Activated naive CD8-positive, alpha-beta T cell treated with anti-CD3 and anti-CD28 coated beads, Interleukin-2, amount 50 U/mL, for 24 hours (primary cell): ENCODE measurements around the gene INTS7.
A peak's percentile ranks its signal among the peaks of the same experiment; 100 is the strongest.
"Not testable (repeated sequence)": the region's sequence is repeated elsewhere in the genome, so short reads cannot be mapped to it uniquely, and the experiment has no call there.

Experiments
- ATAC-seq: fragments of 150-1000 bp; cut with Tn5 transposase; one replicate; pipeline ENCODE4 v1.10.0; 2021
- DNase-seq: peaks from one replicate; pipeline ENCODE4 v3.0.0; 2021
- H3K27ac Mint-ChIP-seq: one replicate; pipeline ENCODE4 v1.8.0; 2021; ENCODE audit warnings: mild to moderate bottlenecking, mixed read lengths
- H3K27me3 Mint-ChIP-seq: one replicate; pipeline ENCODE4 v1.8.0; 2021; ENCODE audit warnings: mixed read lengths
- H3K36me3 Mint-ChIP-seq: one replicate; pipeline ENCODE4 v1.8.0; 2021; ENCODE audit warnings: low read depth, mixed read lengths
- H3K4me1 Mint-ChIP-seq: one replicate; pipeline ENCODE4 v1.8.0; 2021; ENCODE audit warnings: mixed read lengths
- H3K4me3 Mint-ChIP-seq: one replicate; pipeline ENCODE4 v1.8.0; 2021; ENCODE audit warnings: mild to moderate bottlenecking, moderate library complexity, mixed read lengths
- H3K9me3 Mint-ChIP-seq: one replicate; pipeline ENCODE4 v1.8.0; 2021; ENCODE audit warnings: mixed read lengths

Gene INTS7

GRCh38 chr1:211939876-211940468 is 95.4 kb downstream of the INTS7 start:
- peak overlapping the region; percentile 67 for H3K27ac Mint-ChIP-seq
- peak; percentile 39 for DNase-seq
- peaks cover 17% of the 10 kb centered on the region for H3K36me3 Mint-ChIP-seq
- no peaks in the 10 kb centered on the region for H3K9me3 Mint-ChIP-seq
- H3K27me3 Mint-ChIP-seq, result no peaks in the 10 kb centered on the region
- peak overlapping the region; percentile 34 for H3K4me3 Mint-ChIP-seq
- peaks cover 54% of the 10 kb centered on the region for H3K4me1 Mint-ChIP-seq
- peak; percentile 74 for ATAC-seq

GRCh38 chr1:211938561-211938997 is 96.8 kb downstream of the INTS7 start:
- Mint-ChIP-seq H3K27ac (no peak overlapping the region), H3K4me1 (peaks cover 68% of the 10 kb centered on the region), H3K27me3 (no peaks in the 10 kb centered on the region), H3K36me3 (peaks cover 17% of the 10 kb centered on the region), H3K9me3 (no peaks in the 10 kb centered on the region), H3K4me3 (peak overlapping the region; percentile 50)
- no peak for ATAC-seq
- no peak for DNase-seq

- not testable (repeated sequence) for H3K27me3 Mint-ChIP-seq, H3K27ac Mint-ChIP-seq, ATAC-seq, DNase-seq, H3K4me3 Mint-ChIP-seq, H3K9me3 Mint-ChIP-seq
- Mint-ChIP-seq H3K4me1 (peaks cover 71% of the 10 kb centered on the region), H3K36me3 (peaks cover 17% of the 10 kb centered on the region)
Measured at GRCh38 chr1:211937422-211937821, 97.9 kb downstream of the INTS7 start.

DNA sequence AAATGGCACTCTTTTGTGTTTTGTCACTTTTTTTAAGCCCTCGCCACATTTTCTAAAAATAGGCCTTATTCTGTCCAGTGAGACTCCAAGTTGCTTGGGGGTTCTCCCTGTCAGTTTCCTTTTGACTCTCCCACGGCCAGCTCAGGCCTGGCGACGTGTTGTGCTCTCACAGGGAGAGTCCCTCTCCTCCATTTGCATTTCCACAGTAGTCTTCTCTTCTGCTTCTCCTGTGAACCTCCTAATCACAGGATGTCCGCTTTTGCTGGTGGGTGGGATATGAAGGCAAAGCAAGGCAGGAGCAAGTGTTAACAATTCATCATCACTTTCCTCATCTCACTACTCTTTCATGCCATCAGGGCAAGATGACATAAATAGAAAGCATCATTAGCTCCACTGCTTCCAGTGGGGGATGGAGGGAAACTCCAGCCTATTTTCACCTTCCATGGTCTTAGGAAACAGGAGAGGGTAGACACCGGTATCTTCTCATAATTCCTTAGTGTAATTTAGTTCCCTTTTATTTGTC is 99.8 kb downstream of the INTS7 start:
- peak overlapping the region; percentile 55 for H3K4me3 Mint-ChIP-seq
- DNase-seq (peak; percentile 76), ATAC-seq (peak; percentile 96)
- peak overlapping the region; percentile 85 for H3K27ac Mint-ChIP-seq
- peaks cover 6% of the 10 kb centered on the region for H3K36me3 Mint-ChIP-seq
- peaks cover 67% of the 10 kb centered on the region for H3K4me1 Mint-ChIP-seq
- H3K9me3 Mint-ChIP-seq, result no peaks in the 10 kb centered on the region
- H3K27me3 Mint-ChIP-seq, result peaks cover 2% of the 10 kb centered on the region

DNA sequence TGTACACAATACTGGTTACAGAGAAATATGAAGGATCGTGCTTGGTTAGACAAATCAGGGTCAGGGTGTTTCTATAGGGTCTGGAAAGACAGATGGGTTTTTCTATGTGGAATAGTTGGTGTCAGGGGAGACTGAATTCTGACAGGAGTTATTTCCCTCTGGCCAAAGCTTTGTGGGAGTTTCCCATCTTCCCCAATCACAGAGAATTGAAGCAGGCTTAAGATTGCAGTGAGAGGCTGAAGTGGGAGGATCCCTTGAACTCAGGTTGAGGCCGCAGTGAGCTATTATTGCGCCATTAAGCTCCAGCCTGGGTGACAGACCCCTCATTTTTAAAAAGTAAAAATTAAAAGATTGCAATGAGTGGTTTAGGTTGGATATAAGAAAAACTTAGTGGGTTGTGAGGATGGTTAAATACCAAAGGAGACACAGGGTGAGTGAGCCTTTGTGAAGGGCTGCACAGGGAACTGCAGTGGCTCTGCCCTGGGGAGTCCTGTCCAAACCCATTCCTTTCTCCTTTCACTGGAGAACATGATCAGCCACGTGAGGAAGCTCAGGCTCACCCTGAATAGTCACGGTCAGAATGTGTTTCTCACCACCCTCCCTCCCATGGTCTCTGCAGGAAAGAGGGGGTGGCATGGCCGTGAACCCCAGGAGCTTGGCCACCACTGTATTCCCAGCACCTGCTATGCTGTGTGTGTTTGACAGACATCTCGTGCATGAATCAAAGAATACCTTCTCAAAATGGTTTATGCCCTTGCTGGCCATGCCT is 101.2 kb downstream of the INTS7 start:
- H3K4me3 Mint-ChIP-seq, result no peak overlapping the region
- DNase-seq (no peak), ATAC-seq (no peak)
- H3K27ac Mint-ChIP-seq, result peak overlapping the region; percentile 85
- peaks cover 2% of the 10 kb centered on the region for H3K36me3 Mint-ChIP-seq
- H3K4me1 Mint-ChIP-seq, result peaks cover 53% of the 10 kb centered on the region
- H3K27me3 Mint-ChIP-seq, result peaks cover 2% of the 10 kb centered on the region
- no peaks in the 10 kb centered on the region for H3K9me3 Mint-ChIP-seq

DNA sequence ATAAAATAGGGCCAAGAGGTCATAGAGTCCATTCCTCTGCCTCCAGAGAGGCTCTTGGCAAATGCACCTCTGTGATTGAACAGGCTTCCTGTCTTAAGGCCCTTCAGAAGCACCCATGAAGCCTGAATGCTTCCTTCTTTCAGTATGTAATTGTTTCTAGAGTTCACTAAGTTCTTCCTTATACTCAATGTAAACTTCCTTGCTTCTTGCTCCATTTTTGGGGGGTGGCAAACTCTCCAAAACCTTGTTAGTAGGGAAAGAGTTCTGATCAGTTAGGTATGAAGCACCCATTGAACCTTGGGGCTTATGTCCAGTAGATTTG is 102.5 kb downstream of the INTS7 start:
- H3K4me3 Mint-ChIP-seq, result no peak overlapping the region
- H3K27me3 Mint-ChIP-seq, result peaks cover 2% of the 10 kb centered on the region
- no peaks in the 10 kb centered on the region for H3K9me3 Mint-ChIP-seq
- no peak for ATAC-seq
- peaks cover 40% of the 10 kb centered on the region for H3K4me1 Mint-ChIP-seq
- H3K27ac Mint-ChIP-seq, result no peak overlapping the region
- H3K36me3 Mint-ChIP-seq, result peaks cover 2% of the 10 kb centered on the region
- DNase-seq, result no peak

GRCh38 chr1:211932231-211932932 is 103.0 kb downstream of the INTS7 start:
- H3K36me3 Mint-ChIP-seq, result peaks cover 2% of the 10 kb centered on the region
- no peak for ATAC-seq
- H3K27ac Mint-ChIP-seq, result no peak overlapping the region
- peaks cover 2% of the 10 kb centered on the region for H3K27me3 Mint-ChIP-seq
- H3K4me1 Mint-ChIP-seq, result peaks cover 37% of the 10 kb centered on the region
- no peak overlapping the region for H3K4me3 Mint-ChIP-seq
- no peak for DNase-seq
- no peaks in the 10 kb centered on the region for H3K9me3 Mint-ChIP-seq

GRCh38 chr1:211929683-211930082 is 105.7 kb downstream of the INTS7 start:
- peaks cover 2% of the 10 kb centered on the region for H3K27me3 Mint-ChIP-seq
- H3K9me3 Mint-ChIP-seq, result no peaks in the 10 kb centered on the region
- H3K4me1 Mint-ChIP-seq, result peaks cover 14% of the 10 kb centered on the region
- H3K36me3 Mint-ChIP-seq, result no peaks in the 10 kb centered on the region
- ATAC-seq, result no peak
- DNase-seq, result no peak
- H3K4me3 Mint-ChIP-seq, result no peak overlapping the region
- H3K27ac Mint-ChIP-seq, result no peak overlapping the region

DNA sequence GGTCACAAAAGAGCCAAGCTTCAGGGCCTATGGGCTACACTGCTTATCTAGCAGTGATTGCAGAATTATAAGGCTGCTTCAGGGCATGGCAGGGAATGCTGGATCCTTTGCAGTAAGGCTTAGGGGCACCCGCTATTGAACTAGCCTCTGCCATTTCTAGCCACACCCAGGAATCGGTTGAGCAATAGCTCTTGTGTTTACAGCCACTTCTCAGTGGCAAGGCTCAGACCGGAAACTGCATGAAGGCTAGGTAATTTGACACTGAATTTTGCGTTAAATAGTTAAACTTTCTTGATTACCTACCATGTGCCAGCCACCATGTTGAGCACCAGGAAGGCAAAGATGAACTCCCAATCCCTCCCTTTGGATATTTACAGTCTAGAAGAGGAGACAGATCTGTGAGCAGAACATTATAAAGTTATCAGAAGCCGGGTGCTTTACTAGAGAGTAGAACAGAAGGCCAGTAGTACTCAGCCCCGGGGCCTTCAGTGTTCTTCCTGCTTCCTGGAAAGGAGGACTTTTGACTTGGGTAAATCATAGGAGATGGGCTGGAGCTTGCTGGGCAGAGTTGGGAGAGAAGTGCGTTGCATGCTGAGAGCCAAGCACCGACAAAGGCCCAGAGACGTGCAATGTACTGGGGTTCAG is 106.2 kb downstream of the INTS7 start:
- DNase-seq (no peak), ATAC-seq (no peak)
- Mint-ChIP-seq H3K27me3 (peaks cover 2% of the 10 kb centered on the region), H3K36me3 (no peaks in the 10 kb centered on the region), H3K4me3 (no peak overlapping the region), H3K27ac (no peak overlapping the region), H3K9me3 (no peaks in the 10 kb centered on the region), H3K4me1 (peaks cover 9% of the 10 kb centered on the region)

DNA sequence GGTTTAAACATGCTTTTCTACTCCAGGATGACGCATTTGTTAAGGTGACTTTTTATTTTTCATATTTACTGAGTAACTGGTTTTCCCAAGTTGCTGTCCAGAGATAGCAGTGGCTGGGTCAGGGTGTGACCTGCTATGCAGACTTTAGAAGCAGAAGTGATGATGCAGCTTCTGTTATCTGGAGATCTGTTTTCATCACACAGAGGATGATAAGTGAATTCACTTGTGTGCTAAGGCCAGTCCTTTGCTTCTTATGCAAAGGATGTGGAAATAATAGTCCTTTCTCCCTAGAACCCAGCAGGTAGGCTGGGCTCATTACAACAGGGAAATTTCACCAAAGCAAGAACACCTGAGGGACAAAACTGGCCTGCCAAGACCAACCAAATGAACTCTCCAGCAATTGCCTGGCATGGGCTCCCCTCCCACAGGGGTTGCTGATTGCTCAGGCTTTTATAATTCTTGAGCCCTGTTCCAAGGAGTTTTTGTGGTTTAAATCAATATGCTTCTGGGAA is 107.0 kb downstream of the INTS7 start:
- Mint-ChIP-seq H3K9me3 (no peaks in the 10 kb centered on the region), H3K4me1 (peaks cover 1% of the 10 kb centered on the region), H3K27me3 (peaks cover 6% of the 10 kb centered on the region), H3K4me3 (no peak overlapping the region), H3K27ac (no peak overlapping the region), H3K36me3 (no peaks in the 10 kb centered on the region)
- DNase-seq (no peak), ATAC-seq (no peak)

- DNase-seq, result no peak
- ATAC-seq, result no peak
- Mint-ChIP-seq H3K4me1 (no peaks in the 10 kb centered on the region), H3K27me3 (peaks cover 9% of the 10 kb centered on the region), H3K4me3 (no peak overlapping the region), H3K27ac (no peak overlapping the region), H3K9me3 (no peaks in the 10 kb centered on the region), H3K36me3 (no peaks in the 10 kb centered on the region)
Measured at GRCh38 chr1:211925016-211925415, 110.3 kb downstream of the INTS7 start.

- no peaks in the 10 kb centered on the region for H3K4me1 Mint-ChIP-seq
- no peak overlapping the region for H3K27ac Mint-ChIP-seq
- no peak for DNase-seq
- H3K27me3 Mint-ChIP-seq, result peaks cover 12% of the 10 kb centered on the region
- ATAC-seq, result no peak
- H3K36me3 Mint-ChIP-seq, result no peaks in the 10 kb centered on the region
- no peak overlapping the region for H3K4me3 Mint-ChIP-seq
- H3K9me3 Mint-ChIP-seq, result no peaks in the 10 kb centered on the region
Measured at GRCh38 chr1:211924256-211924655, 111.1 kb downstream of the INTS7 start.

DNA sequence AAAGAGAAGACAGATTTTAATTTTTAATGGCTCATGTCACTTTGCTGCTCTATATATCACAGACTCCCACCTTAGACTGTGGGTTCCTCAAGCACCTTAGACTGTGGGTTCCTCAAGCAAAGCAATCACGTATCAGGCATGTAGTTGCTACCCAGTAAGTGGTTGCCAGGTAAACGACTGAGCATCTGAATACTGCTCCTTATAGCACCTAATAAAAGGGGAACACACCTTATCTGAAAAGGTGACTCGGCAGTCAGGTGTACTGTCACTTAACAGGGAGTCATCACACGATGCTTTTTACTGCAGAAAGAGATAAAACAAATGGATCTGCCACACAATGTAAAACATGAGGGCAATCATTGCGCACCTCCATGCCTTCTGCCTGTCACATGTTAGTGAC is 112.3 kb downstream of the INTS7 start:
- ATAC-seq (no peak), DNase-seq (no peak)
- no peaks in the 10 kb centered on the region for H3K36me3 Mint-ChIP-seq
- H3K4me1 Mint-ChIP-seq, result no peaks in the 10 kb centered on the region
- H3K27me3 Mint-ChIP-seq, result peaks cover 18% of the 10 kb centered on the region
- H3K9me3 Mint-ChIP-seq, result no peaks in the 10 kb centered on the region
- no peak overlapping the region for H3K27ac Mint-ChIP-seq
- H3K4me3 Mint-ChIP-seq, result no peak overlapping the region

DNA sequence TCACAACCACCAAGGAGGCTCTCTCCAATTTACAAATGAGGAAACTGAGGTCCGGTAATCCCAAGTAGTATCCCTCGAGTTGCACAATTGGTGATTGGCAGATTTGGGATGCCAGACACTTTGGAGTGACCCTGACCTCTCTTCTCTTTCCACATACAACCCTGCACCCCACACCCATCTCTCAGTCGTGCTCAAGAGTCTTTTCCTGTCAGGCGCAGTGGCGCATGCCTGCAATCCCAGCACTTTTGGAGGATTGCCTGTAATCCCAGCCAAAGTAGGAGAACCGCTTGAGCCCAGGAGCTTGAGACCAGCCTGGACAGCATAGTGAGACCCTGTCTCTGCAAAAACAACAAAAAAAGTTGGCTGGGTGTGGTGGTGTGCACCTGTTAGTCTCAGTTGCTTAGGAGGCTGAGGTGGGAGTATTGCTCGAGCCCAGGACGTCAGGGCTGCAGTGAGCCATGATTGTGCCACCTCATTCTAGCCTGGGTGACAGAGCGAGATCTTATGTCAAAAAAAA is 113.7 kb downstream of the INTS7 start:
- Mint-ChIP-seq H3K4me3 (no peak overlapping the region), H3K9me3 (no peaks in the 10 kb centered on the region), H3K27me3 (peaks cover 24% of the 10 kb centered on the region), H3K27ac (no peak overlapping the region), H3K4me1 (no peaks in the 10 kb centered on the region), H3K36me3 (no peaks in the 10 kb centered on the region)
- ATAC-seq (no peak), DNase-seq (no peak)
